Osteocyte (in vitro differentiated cells): ENCODE data around the gene DMD. TPM values are rescaled to one million over a fixed set of nuclear protein-coding genes. Genes with fewer than 3 reads are reported as not detected.

ENCODE experiments used
- DNase-seq: peaks from one replicate; pipeline ENCODE4 v3.0.0; 2021; ENCODE audit warnings: mixed read lengths; ENCODE audit not compliant: unreplicated experiment; ENCODE audit errors: extremely low spot score
- H3K27ac Mint-ChIP-seq: one replicate; pipeline ENCODE4 v1.8.0; 2021; ENCODE audit warnings: mild to moderate bottlenecking, mixed read lengths; ENCODE audit not compliant: unreplicated experiment
- H3K27me3 Mint-ChIP-seq: one replicate; pipeline ENCODE4 v1.8.0; 2021; ENCODE audit warnings: mixed read lengths; ENCODE audit not compliant: unreplicated experiment
- H3K36me3 Mint-ChIP-seq: one replicate; pipeline ENCODE4 v1.8.0; 2021; ENCODE audit warnings: mixed read lengths; ENCODE audit not compliant: unreplicated experiment
- H3K4me1 Mint-ChIP-seq: one replicate; pipeline ENCODE4 v1.8.0; 2021; ENCODE audit warnings: mixed read lengths; ENCODE audit not compliant: unreplicated experiment
- H3K4me3 Mint-ChIP-seq: one replicate; pipeline ENCODE4 v1.8.0; 2021; ENCODE audit warnings: mild to moderate bottlenecking, moderate library complexity, mixed read lengths; ENCODE audit not compliant: unreplicated experiment
- H3K9me3 Mint-ChIP-seq: one replicate; pipeline ENCODE4 v1.8.0; 2021; ENCODE audit warnings: mixed read lengths; ENCODE audit not compliant: unreplicated experiment
- CTCF ChIP-seq: fragments of 200-600 bp; sonication (generic); IDR thresholded peaks from 2 replicates; pipeline ENCODE4 v1.5.0; 2021; ENCODE audit warnings: antibody characterized with exemption, mild to moderate bottlenecking, moderate library complexity
- total RNA-seq: library from RNA; stranded (reverse); gene quantifications from 2 replicates; pipeline ENCODE4 v1.2.1, GENCODE V29; 2021

The DMD gene
- total RNA-seq, 1 donor from 2014 or later = 317 TPM

- H3K27ac Mint-ChIP-seq = no peak overlapping the region
- no peak for TF ChIP-seq CTCF
Observed at GRCh38 chrX:31124536-31124935, 2086.8 kb downstream of the DMD start.

GRCh38 chrX:31123335-31123734, 2088.0 kb downstream of the DMD start:
- peaks cover 14% of the 10 kb centered on the region for H3K4me1 Mint-ChIP-seq
- H3K9me3 Mint-ChIP-seq = no peaks in the 10 kb centered on the region
- no peak overlapping the region for H3K4me3 Mint-ChIP-seq
- no peak overlapping the region for H3K27ac Mint-ChIP-seq
- peaks cover 63% of the 10 kb centered on the region for H3K36me3 Mint-ChIP-seq
- TF ChIP-seq CTCF = no peak
- DNase-seq = no peak
- H3K27me3 Mint-ChIP-seq = no peaks in the 10 kb centered on the region

More at GRCh38 chrX:31124536-31124935, 2086.8 kb downstream of the DMD start:
- Mint-ChIP-seq H3K4me1 (peaks cover 14% of the 10 kb centered on the region), H3K9me3 (no peaks in the 10 kb centered on the region), H3K27me3 (no peaks in the 10 kb centered on the region), H3K36me3 (peaks cover 66% of the 10 kb centered on the region), H3K4me3 (no peak overlapping the region)
- DNase-seq = no peak

GRCh38 chrX:31117266-31117665, 2094.1 kb downstream of the DMD start:
- Mint-ChIP-seq H3K9me3 (peaks cover 5% of the 10 kb centered on the region), H3K27me3 (no peaks in the 10 kb centered on the region), H3K4me1 (peaks cover 1% of the 10 kb centered on the region), H3K27ac (no peak overlapping the region), H3K4me3 (no peak overlapping the region), H3K36me3 (peaks cover 25% of the 10 kb centered on the region)
- DNase-seq = no peak
- TF ChIP-seq CTCF = no peak

- Mint-ChIP-seq H3K9me3 (peaks cover 6% of the 10 kb centered on the region), H3K27me3 (no peaks in the 10 kb centered on the region), H3K4me1 (peaks cover 1% of the 10 kb centered on the region), H3K27ac (no peak overlapping the region), H3K4me3 (no peak overlapping the region), H3K36me3 (peaks cover 15% of the 10 kb centered on the region)
- no peak for DNase-seq
- no peak for TF ChIP-seq CTCF
Observed at GRCh38 chrX:31115398-31115797, 2096.0 kb downstream of the DMD start.

- peaks cover 1% of the 10 kb centered on the region for H3K4me1 Mint-ChIP-seq
- peak overlapping the region; percentile 55 for H3K27ac Mint-ChIP-seq
- no peaks in the 10 kb centered on the region for H3K27me3 Mint-ChIP-seq
- peaks cover 11% of the 10 kb centered on the region for H3K36me3 Mint-ChIP-seq
- TF ChIP-seq CTCF = no peak
- H3K9me3 Mint-ChIP-seq = peaks cover 6% of the 10 kb centered on the region
- H3K4me3 Mint-ChIP-seq = no peak overlapping the region
- no peak for DNase-seq
Observed at GRCh38 chrX:31114858-31115257, 2096.5 kb downstream of the DMD start.
